T-helper 1 cell treated with Interleukin-12 subunit alpha and Interleukin-12 subunit beta and Interleukin-4 antibody, amounts not matched to agents 30 ng/mL and 1 ng/mL, for 36 hours (primary cell): ENCODE measurements around the gene GMDS. TPM values are rescaled to one million over a fixed set of nuclear protein-coding genes. Genes with fewer than 3 reads are reported as not detected.

Experiments
- intact Hi-C: fragments of 100-400 bp; cut with micrococcal nuclease; formaldehyde crosslinking; loops from one replicate; pipeline ENCODE4 v1.15.1; 2024
- total RNA-seq: library from RNA; stranded (reverse); gene quantifications from 2 replicates; pipeline ENCODE4 v1.2.3, GENCODE V29; 2022

Gene GMDS
- total RNA-seq, 1 donor from 2014 or later: 28.6 TPM

GRCh38 chr6:1612299-1612973, 633.0 kb downstream of the GMDS start:
- intact Hi-C loops: loop anchor here (2.0 kb wide), 2 partner anchors 234 to 1618 kb away; no protein-coding TSS in a partner anchor

GRCh38 chr6:1611572-1612298, 633.7 kb downstream of the GMDS start:
- intact Hi-C loops: loop anchor here (2.0 kb wide), 2 partner anchors 233 to 1619 kb away; no protein-coding TSS in a partner anchor

GRCh38 chr6:1611322-1611571, 634.2 kb downstream of the GMDS start:
- intact Hi-C loops: no loop called here

GRCh38 chr6:1610497-1611321, 634.7 kb downstream of the GMDS start:
- intact Hi-C loops: no loop called here

GRCh38 chr6:1609648-1610496, 635.5 kb downstream of the GMDS start, which contains the start of gene FOXC1:
FOXC1 (plus strand) TSS chr6:1609915; CDS start chr6:1610446, 531 bp downstream.
- intact Hi-C loops: loop anchor here (2.0 kb wide), 1 partner anchor 299 kb away; no protein-coding TSS in a partner anchor

GRCh38 chr6:1609041-1609647, 636.3 kb downstream of the GMDS start:
- intact Hi-C loops: loop anchor here (2.0 kb wide), 1 partner anchor 298 kb away; no protein-coding TSS in a partner anchor

GRCh38 chr6:1608222-1609040, 637.0 kb downstream of the GMDS start:
- intact Hi-C loops: loop anchor here (2.0 kb wide), 1 partner anchor 298 kb away; no protein-coding TSS in a partner anchor

- intact Hi-C loops: loop anchor here (2.0 kb wide), 2 partner anchors 17 to 297 kb away; no protein-coding TSS in a partner anchor
These were observed 637.7 kb downstream of the GMDS start for GRCh38 chr6:1607516-1608221.

GRCh38 chr6:1606780-1607515, 638.5 kb downstream of the GMDS start:
- intact Hi-C loops: loop anchor here (2.0 kb wide), 1 partner anchor 18 kb away; no protein-coding TSS in a partner anchor

- intact Hi-C loops: loop anchor here (1.0 to 2.0 kb wide), 3 partner anchors 19 to 1028 kb away; no protein-coding TSS in a partner anchor
These were observed 639.3 kb downstream of the GMDS start for GRCh38 chr6:1605893-1606779.

GRCh38 chr6:1605004-1605892, 640.2 kb downstream of the GMDS start:
- intact Hi-C loops: loop anchor here (1.0 to 2.0 kb wide), 2 partner anchors 844 to 1029 kb away; no protein-coding TSS in a partner anchor

- intact Hi-C loops: loop anchor here (1.0 to 2.0 kb wide), 5 partner anchors 500 to 1030 kb away; no protein-coding TSS in a partner anchor
These were observed 641.0 kb downstream of the GMDS start for GRCh38 chr6:1604158-1605003.

- intact Hi-C loops: loop anchor here (1.0 to 2.0 kb wide), 4 partner anchors 501 to 845 kb away; no protein-coding TSS in a partner anchor
These were observed 641.7 kb downstream of the GMDS start for GRCh38 chr6:1603708-1604107.

GRCh38 chr6:1602049-1602713, 643.2 kb downstream of the GMDS start:
- intact Hi-C loops: no loop called here
